HG02763 (cell line): Measurements from ENCODE around the gene TTC13.
"Not testable (repeated sequence)": the region's sequence is repeated elsewhere in the genome, so short reads cannot be mapped to it uniquely, and the experiment has no call there.

Experiments
- ATAC-seq: cut with Tn5 transposase; IDR thresholded peaks from one replicate; pipeline ENCODE4 v1.9.1; 2021; ENCODE audit warnings: mild to moderate bottlenecking, moderate library complexity; ENCODE audit not compliant: unreplicated experiment

Gene TTC13

GRCh38 chr1:230994860-230995259 is 16.2 kb upstream of the TTC13 start:
- no peak for ATAC-seq

- ATAC-seq: no peak
These were observed 13.6 kb upstream of the TTC13 start for GRCh38 chr1:230992100-230992774.

GRCh38 chr1:230987448-230987847 is 8.8 kb upstream of the TTC13 start:
- no peak for ATAC-seq

- ATAC-seq: no peak
These were observed 8.3 kb upstream of the TTC13 start for GRCh38 chr1:230986976-230987375.

- ATAC-seq: no peak
These were observed 7.0 kb upstream of the TTC13 start for GRCh38 chr1:230985711-230986110.

- ATAC-seq: not testable (repeated sequence)
These were observed 6.2 kb upstream of the TTC13 start for GRCh38 chr1:230984622-230985515.

- ATAC-seq: no peak
These were observed 5.2 kb upstream of the TTC13 start for GRCh38 chr1:230983811-230984210.

GRCh38 chr1:230982696-230983095 is 4.0 kb upstream of the TTC13 start:
- ATAC-seq: no peak

GRCh38 chr1:230979952-230980351 is 1.3 kb upstream of the TTC13 start:
- ATAC-seq: no peak

GRCh38 chr1:230979389-230979716 is 692 bp upstream of the TTC13 start:
- ATAC-seq: no peak

GRCh38 chr1:230977761-230978490 is 735 bp downstream of the TTC13 start:
- peak; percentile 5 for ATAC-seq

- no peak for ATAC-seq
These were observed 1.6 kb downstream of the TTC13 start for GRCh38 chr1:230976825-230977747.

- no peak for ATAC-seq
These were observed 2.3 kb downstream of the TTC13 start for GRCh38 chr1:230976360-230976759.

GRCh38 chr1:230975636-230976035 is 3.0 kb downstream of the TTC13 start:
- no peak for ATAC-seq

GRCh38 chr1:230972855-230973271 is 5.8 kb downstream of the TTC13 start:
- ATAC-seq: peak; percentile 67

- no peak for ATAC-seq
These were observed 6.9 kb downstream of the TTC13 start for GRCh38 chr1:230971771-230972170.

GRCh38 chr1:230970432-230970831 is 8.2 kb downstream of the TTC13 start:
- ATAC-seq: no peak

- no peak for ATAC-seq
These were observed 12.2 kb downstream of the TTC13 start for GRCh38 chr1:230966358-230966873.

GRCh38 chr1:230965535-230965934 is 13.1 kb downstream of the TTC13 start:
- no peak for ATAC-seq

- ATAC-seq: no peak
These were observed 13.8 kb downstream of the TTC13 start for GRCh38 chr1:230964896-230965295.
